Measurements from ENCODE around the gene STK16. TPM values are rescaled to one million over a fixed set of nuclear protein-coding genes. Genes with fewer than 3 reads are reported as not detected.

The STK16 gene
- total RNA-seq, 1 donor from 2014 or later = 19.4 TPM

DNA sequence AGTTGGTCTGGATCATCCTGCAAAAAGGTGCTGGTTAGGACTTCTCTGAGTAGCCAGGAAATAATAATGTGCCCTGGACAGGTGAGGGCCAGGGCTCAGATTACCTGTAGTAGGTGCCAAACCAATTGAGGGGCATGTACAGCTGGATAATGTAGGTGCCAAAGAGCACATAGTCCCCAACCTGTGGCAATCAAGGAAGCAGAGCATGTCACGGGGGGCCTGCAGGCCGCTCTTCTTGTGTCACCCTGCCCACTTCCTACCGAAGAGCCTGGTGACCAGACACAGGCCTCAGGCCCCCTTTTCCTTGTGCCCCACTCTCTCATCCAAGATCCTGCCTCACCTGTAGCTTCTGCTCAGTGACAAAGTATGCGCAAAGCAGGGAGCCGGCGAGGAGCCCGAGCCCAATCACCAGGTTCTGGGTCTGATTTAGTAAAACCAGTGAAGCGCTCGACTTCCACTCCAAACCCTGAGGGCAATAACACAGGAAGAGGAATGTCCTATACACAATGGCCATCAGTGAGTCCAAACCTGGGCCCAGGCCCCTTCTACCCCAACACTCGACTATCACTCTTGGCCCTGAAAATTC lies 31.7 kb upstream of the STK16 start:
- DNase-seq (ENCODE audit: low read depth) = no peak

DNA sequence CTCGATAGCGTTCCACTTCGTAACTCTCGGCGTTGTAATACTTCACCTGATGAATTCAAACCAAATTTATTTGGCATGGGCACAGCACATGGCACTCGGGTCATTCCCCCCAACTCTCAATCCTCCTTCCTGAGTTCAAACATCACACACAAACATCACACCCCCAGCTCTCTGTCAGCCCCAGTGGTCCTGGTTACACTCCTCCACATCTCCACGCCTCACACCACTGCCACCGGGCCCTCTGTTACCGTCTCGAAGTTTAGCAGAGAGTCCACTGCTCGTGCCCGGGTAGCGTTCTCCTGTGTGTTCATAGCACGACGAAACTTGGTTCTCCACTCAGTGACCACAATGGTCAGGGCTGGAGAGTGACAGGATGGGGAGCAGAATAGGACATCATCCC lies 31.1 kb upstream of the STK16 start:
- no peak for DNase-seq (ENCODE audit: low read depth)

DNA sequence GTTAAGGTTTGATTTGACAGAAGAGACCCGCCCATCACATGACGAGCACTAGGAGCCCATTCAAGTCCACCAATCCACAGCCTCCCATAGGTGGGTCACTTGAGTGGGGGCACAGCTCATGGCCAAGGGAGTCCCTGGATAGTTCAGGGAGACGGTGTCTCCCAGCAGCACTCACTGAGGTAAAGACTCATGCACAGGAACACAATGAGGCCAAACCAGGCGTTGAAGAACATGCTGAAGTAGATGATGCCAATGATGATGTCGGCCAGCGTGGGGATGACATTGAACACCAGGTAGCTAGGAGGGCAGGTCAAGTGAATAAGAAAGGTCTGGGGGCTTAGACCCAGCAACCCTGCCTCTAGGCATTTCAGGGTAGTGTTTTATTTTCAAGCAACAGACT lies 30.5 kb upstream of the STK16 start:
- DNase-seq (ENCODE audit: low read depth) = no peak

DNA sequence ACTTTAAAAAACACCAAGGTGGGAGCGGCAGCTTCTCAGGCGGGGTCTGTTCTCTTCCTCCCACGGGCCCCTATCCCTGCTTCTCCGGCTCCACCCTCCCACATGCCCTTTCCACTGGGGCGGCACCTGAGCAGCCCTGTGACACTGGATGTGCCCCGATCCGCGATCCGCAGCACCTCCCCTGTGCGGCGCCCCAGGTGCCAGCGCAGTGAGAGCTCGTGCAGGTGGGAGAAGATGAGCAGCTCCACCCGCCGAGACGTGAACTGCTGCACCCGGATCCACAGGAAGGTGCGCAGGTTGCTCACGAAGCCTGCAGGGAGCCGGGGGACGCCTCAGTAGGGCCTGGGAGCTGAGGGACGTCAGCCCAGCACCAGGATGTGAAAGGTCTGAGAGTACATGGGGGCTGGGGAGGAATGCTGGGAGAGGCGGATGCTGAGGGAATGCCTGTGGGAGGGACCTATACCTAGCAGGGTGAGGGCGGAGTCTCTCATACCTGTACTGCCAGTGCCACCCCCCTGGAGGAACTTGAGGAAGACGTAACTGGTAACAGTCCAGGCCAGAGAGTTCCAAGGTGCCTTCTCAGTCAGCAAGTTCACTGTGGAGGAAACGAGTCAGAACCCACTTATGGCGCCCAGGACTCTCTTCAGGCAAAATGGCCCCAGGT lies 29.3 kb upstream of the STK16 start:
- no peak for DNase-seq (ENCODE audit: low read depth)

DNA sequence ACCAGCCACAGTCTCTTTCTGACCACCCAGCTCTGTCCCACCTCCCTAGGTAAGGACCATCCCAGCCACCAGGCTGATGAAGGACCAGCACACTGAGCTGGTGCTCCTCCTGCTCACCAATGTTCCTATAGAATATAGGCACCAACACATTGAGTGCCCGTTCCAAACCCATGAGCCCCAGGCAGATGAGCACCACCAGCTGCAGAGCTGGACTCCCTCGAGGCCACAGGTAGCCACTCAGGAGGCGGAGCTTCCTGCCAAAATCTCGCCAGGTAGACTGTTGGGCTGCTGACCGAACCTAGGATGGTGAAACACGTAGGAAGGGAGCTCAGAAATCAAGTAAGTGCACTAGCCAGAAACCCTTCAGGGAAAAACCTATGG lies 28.8 kb upstream of the STK16 start:
- DNase-seq (ENCODE audit: low read depth) = no peak

DNA sequence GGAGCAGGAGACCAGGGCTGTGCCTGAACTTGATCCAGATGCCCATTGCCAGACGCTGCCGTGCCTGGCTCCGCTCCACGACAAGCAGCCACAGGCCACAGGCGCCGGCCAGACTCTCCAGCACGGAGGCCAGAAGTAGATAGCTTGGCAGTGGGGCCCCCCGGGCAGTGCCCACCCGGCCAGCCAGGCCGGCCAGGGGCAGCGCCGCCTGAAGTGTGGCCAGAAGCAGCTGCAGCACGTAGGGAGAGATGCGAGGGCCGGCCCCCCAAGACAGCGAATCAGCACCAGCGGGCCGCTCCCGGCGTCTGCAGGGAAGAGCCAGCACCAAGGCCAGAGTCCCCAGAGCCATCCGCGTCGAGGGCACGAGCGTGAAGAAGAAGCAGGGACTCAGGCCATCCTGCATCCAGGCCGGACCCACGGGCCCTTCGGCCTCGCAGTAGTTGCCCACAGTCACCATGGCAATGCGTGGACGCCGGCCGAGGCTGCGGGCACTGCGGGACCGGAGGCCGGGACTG lies 27.0 kb upstream of the STK16 start:
- no peak for DNase-seq (ENCODE audit: low read depth)

DNA sequence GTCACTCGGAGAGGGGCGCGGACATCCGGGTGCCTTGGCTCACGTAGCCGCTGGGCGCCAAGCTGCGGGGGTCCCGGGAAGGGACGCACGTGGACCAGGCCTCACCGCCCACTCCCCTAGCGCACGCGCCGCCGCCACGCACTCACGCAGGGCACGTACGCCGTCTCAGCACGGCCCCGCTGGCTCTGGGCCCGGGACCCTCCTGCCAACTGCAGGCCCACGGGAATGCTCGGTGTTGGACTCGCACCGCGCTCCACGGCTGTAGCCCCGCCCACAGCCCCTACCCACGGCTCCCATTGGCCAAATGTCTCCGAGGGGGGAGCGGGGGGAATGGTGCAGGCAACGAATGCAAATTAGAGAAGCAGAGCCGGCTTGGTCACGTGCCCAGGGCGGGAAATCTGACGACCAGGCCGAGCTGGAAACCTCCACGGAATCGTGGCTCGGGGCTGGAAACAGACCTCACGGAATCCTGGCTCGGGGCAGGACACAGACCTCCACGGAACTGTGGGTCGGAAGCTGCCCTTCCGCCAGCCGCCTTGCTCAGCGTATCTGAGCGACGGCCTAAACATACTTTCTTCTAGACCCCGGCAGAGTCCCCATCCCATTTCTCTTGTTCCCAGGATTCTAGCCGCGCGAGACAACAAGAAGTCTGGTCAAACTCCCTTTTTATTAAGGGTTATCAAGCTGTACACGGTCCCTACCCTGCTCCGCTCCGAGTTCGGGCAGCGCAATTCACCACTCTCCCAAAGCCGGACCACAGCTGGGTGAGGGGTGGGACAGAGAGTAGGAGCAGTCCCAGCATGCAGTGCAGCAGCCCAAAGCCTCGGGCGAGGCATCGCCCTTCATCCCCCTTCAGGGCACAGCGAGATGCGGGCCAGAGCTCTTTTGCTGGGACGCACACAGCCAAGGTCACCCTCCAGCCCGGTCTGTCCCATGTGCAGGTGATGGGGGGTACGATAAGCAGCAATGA lies 26.3 kb upstream of the STK16 start, which contains the start of gene ABCB6:
ABCB6 (minus strand) TSS at position 227 of the 970 bp plus-strand sequence. CDS start 285 bp downstream, outside the sequence.
- peak; percentile 97 for DNase-seq (ENCODE audit: low read depth)

DNA sequence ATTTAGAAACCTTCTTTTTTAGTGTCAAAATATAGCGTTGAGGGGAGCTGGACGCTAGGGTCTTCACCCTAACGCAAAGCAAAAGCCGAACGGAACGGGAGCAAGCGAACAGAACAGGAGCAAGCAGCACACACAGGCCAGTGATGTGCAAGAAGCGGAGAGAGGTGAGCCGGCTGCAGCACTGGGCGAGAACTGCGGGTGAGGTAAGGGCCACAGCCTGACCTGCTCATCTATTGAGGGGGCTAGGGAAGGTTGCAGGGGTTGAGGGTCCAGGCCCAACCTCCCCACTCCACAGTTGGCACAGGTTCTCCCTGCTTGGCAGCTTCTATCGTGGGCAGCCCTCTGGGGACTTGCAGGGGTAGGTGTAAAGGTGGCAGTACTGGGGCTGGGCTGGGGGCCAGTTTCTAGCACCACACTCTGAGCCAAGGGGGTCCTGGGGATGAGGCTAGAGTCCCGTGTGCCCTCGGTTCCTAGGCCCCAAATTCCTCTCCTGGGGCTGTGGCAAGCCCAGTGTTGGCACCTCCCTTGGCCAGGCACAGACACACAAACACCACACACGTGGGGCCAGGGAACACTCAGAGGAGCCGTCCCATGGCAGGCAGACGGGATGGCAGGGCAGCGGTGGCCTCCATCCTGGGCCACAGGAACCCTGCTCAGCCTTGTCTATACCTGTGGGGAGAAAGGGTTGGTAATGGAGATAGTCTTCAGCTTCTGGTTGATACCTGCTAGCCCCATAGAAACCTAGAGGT lies 25.3 kb upstream of the STK16 start:
- no peak for DNase-seq (ENCODE audit: low read depth)

DNA sequence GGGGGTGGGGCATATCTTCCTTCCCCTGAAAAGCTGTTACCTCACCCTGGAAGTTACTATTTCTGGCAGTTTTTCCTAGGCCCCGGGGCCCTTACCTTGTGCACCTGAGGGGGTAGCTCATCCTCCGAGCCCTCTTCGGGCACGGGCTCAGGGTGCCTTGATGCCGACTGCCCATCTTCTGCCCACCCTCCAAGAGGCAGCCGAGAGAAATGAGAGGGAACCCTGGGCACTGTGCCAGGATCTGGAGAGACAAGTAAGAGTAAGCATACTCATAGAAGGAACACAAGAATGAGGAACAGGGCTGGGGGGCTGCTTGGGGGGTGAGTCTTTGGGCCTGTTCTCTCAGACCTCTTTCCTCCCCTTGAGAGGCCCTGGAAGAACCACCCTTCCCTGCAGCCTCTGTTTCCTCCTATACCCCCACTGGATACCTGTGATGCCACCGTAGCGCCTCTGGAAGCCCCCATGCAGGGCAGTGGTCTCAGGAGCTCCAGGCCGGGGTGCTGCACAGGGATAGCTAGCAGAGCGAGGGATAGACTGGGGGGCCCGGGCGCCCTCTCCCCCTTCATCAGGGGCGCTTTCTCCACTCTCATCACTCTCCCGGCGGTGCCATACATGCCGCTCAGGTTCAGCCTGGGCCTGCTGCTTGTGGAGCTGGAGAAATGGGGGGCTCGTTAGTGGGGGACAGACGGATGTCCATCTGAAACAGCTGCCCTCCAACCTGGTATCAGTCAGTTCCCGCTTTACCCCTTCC lies 24.5 kb upstream of the STK16 start:
- DNase-seq (ENCODE audit: low read depth) = no peak

DNA sequence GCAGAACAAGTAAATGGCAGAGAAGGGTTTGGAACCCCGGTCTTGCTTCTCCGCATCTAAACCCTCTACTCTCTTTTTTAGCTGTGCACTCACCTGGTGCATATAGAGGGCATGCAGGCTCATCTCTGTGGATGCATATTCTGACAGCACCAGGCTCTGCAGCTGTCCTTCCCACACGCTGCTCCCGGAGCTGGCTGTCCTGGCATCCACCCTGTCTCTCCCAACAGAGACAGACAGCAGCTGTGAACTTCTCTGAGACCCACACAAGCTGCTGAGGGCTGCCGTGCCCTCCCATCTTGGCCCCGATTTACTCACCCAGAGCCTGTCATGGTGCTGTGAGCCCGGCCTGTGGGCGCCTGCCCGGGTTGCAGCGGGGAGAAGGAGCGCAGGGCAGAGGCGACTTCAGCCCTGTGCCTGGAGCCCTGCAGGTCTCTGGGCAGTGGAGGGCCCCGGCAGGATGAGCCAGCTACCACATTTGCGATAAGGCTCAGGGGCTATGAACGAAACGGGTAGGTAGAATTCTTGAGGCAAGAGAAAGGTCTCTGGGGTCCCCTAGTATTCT lies 23.2 kb upstream of the STK16 start:
- peak; percentile 87 for DNase-seq (ENCODE audit: low read depth)

DNA sequence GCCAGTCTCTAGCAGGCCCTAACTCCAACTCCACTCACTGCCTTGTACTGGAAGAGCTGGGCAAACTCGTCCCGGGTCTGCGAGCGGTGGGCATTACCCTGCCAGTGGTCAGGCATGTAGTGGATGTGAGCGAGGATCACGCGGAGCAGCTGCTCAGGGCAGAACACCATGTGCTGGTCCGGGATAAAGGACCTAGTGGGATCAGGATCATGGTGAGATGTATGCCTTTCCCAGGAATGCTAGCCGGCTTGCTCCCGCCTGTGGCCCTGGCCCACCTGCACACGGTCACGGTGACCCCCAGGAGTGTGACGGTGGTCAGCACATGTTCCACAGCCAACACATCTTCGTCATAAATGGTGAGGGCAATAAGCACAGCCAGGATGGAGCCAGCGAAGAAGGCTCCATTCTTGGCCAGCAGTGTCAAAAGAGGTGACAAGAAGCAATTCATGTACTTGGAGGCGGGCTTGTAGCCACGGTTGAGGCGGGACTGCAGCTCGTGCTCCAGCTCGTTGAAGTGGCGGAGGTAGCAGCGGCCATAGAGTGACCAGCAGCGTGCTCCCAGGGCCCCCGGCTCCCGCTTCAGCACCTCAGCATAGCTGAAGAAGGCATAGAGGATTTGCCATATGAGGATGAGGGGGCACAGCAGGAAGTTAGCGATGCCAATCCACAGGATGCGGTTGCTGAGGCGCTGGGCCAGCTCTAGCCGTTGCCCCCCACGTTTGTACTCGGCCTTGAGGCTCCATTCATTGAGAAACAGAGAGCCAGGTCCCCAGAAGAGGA lies 21.3 kb upstream of the STK16 start:
- DNase-seq (ENCODE audit: low read depth) = no peak

DNA sequence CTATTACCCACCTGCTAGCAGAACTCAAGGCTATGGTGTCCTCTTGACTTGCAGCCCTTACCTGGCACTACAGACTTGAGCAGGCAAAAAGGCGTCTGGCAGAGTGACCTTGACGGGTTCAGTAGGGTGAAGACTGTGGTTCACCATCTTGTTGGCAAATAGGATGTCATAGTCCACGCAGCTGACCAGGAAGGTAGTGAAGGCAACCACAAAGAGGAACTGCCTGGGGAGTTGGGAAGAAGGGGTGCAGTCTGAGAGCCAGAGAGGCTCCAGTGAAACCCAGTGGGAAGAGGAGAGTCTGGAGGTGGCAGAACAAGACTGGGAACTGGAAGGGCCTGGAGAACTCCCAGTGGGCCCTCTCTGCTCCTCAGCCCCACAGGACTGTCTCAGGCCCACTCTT lies 19.9 kb upstream of the STK16 start:
- DNase-seq (ENCODE audit: low read depth) = no peak

DNA sequence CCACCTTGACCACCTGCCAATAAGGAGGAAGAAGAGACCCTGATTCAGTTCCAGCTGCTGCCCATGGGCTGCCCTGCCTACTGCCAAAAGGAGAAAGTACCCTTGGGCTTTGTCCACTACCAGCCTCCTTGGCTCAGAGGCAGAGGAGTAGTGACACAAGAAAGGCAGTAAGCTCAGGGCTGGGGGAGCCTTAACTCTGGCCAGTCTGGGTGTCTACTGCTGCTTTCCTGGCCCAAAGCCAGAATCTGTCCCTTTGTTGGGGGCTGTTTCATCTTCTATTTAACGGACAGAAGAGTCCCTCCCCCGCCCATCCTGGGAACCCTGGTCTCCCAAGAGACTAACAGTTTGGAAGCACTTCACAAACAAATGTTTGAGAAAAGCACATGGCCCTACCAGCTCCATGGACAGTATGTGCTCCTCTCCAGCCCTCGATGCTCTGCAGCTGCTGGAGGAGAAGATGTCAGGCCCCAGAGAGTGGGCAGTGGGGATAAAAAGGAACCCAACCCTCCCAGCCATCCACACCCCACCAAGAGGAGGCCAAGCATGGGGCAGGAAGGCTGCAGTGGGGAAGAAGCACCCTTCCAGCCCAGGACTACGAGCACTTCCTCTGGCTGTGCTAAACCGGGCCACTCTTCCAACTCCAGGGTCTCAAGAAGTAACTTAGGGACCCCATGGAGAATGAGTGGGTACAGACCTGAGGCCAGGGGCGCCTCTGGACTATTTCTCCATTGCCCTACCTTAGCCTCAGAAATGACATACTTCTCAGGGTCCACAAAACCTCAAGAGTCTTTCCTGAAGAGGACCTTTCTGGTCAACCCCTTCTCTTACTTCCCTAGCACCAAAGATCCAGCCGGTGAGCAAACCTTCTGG lies 17.0 kb upstream of the STK16 start:
- no peak for DNase-seq (ENCODE audit: low read depth)

DNA sequence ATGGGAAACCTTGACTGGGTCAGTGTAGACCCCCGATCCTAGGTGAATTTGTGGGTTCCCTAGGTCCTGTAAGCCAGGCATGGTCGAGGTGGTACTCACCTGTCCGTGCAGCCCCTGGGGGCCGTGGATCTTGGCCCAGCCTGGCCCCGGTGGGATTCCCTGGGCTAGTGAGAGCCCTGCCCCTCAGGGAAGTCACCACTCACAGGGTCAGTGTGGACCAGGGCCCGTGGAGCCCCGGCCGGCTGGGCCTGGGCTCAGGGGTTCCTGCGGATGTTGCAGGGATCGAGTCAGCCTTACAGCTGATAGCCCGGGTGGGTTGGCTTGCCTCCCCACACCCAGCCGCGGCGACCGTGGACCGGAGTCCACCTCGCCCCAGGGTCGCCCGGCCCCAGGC lies 16.4 kb upstream of the STK16 start:
- no peak for DNase-seq (ENCODE audit: low read depth)

DNA sequence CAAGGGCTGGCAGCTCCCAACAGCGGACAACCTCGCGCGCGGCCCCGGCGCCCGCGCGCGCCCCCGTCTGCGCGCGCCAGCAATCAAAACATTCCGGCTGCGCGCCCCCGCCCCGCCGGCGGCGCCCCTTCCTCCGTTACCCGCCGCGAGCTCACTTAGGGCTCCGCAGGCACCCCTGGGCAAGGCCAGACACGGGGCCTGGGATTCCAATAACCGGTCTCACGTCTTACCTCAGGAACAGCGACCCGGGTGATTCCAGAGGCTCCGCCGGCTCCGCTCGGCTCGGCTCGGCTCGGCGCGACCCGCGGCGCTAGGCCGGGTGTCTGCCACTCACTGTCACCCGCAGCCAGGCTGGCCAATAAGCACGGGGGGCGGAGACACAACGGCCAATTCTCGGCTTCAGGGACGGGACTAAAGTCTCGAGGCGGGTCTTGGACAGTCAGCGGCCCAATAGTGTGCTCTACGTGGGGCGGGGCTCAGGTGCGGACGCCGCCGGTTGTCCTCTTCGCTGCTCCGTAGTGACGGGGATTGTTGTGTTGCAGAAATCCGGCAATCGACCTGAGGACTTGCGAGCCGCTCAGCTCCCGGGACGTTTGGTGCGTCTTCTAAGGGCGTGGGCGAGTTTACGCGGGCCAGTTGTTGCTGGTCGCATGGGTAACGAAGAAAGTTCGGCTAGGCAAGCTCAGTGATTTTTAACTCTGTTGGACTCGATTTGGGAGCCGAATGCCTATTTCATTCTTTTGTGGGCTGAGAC lies 15.8 kb upstream of the STK16 start, which contains the start of the genes ANKZF1 and ATG9A:
ANKZF1 (plus strand) TSS at position 502 of the 754 bp plus-strand sequence. CDS start 452 bp downstream, outside the sequence.
ATG9A (minus strand) TSS at position 332 of the 754 bp plus-strand sequence. CDS start 1,612 bp downstream, outside the sequence.
- peak; percentile 100 for DNase-seq (ENCODE audit: low read depth)

DNA sequence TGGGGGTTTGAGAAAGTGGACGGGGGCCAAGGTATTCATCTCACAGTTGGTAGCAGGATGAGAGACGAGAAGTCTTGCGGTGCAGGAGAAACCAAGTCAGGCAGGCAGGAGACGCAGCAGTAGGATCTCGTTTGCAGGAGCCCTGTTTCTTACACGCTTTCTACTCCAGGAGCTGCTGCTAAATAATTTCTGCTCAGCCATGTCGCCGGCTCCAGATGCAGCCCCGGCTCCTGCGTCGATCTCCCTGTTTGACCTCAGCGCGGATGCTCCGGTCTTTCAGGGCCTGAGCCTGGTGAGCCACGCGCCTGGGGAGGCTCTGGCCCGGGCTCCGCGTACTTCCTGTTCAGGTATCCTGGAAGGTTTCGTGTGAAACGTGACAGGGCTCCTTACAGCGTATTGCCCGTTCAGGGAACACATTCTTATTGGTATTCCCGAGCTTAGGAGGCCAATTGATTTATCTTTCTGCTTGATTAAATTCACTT lies 15.2 kb upstream of the STK16 start:
- DNase-seq (ENCODE audit: low read depth) = no peak

DNA sequence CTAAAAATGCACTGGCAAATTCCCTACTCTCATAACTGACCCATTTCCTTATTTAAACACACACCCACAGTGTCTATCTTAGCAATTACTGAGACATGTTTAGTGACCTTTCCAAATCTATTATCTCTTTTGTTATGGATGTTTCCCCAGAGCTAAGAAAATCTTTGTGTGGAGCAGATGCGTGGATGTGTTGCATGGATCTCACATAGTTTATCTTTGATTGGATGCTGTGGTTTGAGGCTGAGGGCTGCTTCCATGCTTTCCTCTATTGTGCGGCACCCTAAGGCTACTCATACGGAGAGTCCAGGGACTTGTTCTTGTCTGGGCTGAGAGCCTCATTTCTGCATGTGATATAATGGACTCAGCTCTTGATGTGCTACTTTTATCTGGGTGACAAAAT lies 10.9 kb upstream of the STK16 start:
- no peak for DNase-seq (ENCODE audit: low read depth)
